GM15510 (cell line): ENCODE data around the gene PIP4P1.

Experiments used
- POLR2A ChIP-seq: IDR thresholded peaks from 3 replicates; pipeline ENCODE4 v1.6.1; 2011; ENCODE audit warnings: borderline replicate concordance; ENCODE audit not compliant: insufficient read length; ENCODE audit errors: extremely low read depth

Gene PIP4P1

GRCh38 chr14:20455355-20456300 lies 5.6 kb downstream of the PIP4P1 start:
- no peak for TF ChIP-seq POLR2A

- peak; percentile 76 for TF ChIP-seq POLR2A
Measured at GRCh38 chr14:20454516-20455354, 6.5 kb downstream of the PIP4P1 start, which contains the start of the genes APEX1 and OSGEP. APEX1 (plus strand) TSS chr14:20455226; CDS start chr14:20455646, 420 bp downstream. OSGEP (minus strand) TSS chr14:20454812; CDS start chr14:20454683, 129 bp downstream.

GRCh38 chr14:20446889-20447288 lies 14.3 kb downstream of the PIP4P1 start:
- TF ChIP-seq POLR2A = no peak

- no peak for TF ChIP-seq POLR2A
Measured at GRCh38 chr14:20441461-20441860, 19.8 kb downstream of the PIP4P1 start.

- TF ChIP-seq POLR2A = no peak
Measured at GRCh38 chr14:20440882-20441281, 20.4 kb downstream of the PIP4P1 start.

- no peak for TF ChIP-seq POLR2A
Measured at GRCh38 chr14:20440465-20440864, 20.8 kb downstream of the PIP4P1 start.

GRCh38 chr14:20438664-20439063 lies 22.6 kb downstream of the PIP4P1 start:
- no peak for TF ChIP-seq POLR2A

GRCh38 chr14:20436363-20436755 lies 24.9 kb downstream of the PIP4P1 start:
- TF ChIP-seq POLR2A = no peak

- no peak for TF ChIP-seq POLR2A
Measured at GRCh38 chr14:20435582-20436362, 25.5 kb downstream of the PIP4P1 start, which contains the start of gene KLHL33. KLHL33 (minus strand) TSS chr14:20436166; CDS start chr14:20435811, 355 bp downstream.

- no peak for TF ChIP-seq POLR2A
Measured at GRCh38 chr14:20434701-20435581, 26.3 kb downstream of the PIP4P1 start.

GRCh38 chr14:20429801-20430669 lies 31.2 kb downstream of the PIP4P1 start:
- no peak for TF ChIP-seq POLR2A

- TF ChIP-seq POLR2A = no peak
Measured at GRCh38 chr14:20428802-20429201, 32.4 kb downstream of the PIP4P1 start.
